Breast epithelium (tissue), 4 donors: ENCODE data around the gene DNAJC22. TPM values are rescaled to one million over a fixed set of nuclear protein-coding genes. Genes with fewer than 3 reads are reported as not detected.
"Not testable (repeated sequence)": the region's sequence is repeated elsewhere in the genome, so short reads cannot be mapped to it uniquely, and the experiment has no call there.

ENCODE experiments used
- DNase-seq, 2 donors: peaks; one replicate each; pipeline ENCODE4 v3.0.0-alpha.2; 2019; ENCODE audit warnings: low spot score in 2 of 2
- H3K27ac ChIP-seq, 2 donors: fragments of 200-600 bp; sonication (generic) in 1 of 2; one replicate each; pipeline ENCODE4 v1.5.1; 2016 to 2019; ENCODE audit warnings: mild to moderate bottlenecking in 1 of 2
- H3K27me3 ChIP-seq, 2 donors: fragments of 200-600 bp; sonication (generic) in 1 of 2; one replicate each; pipeline versions ENCODE4 v1.5.1 to v1.6.0; 2017 to 2019; ENCODE audit warnings: control low read depth in 1 of 2, mild to moderate bottlenecking in 1 of 2
- H3K36me3 ChIP-seq: fragments of 200-600 bp; one replicate; pipeline ENCODE4 v1.5.1; 2019
- H3K4me1 ChIP-seq, 2 donors: fragments of 200-600 bp; sonication (generic); one replicate each; pipeline ENCODE4 v1.5.1; 2016 to 2019; ENCODE audit warnings: control low read depth in 1 of 2
- H3K4me3 ChIP-seq, 3 donors: fragments of 200-600 bp; sonication (generic); 1 replicate in 2 of 3; 2 replicates in 1 of 3; pipeline ENCODE4 v1.5.1; 2016 to 2019; ENCODE audit warnings: mild to moderate bottlenecking in 3 of 3, moderate library complexity in 2 of 3
- H3K9me3 ChIP-seq, 2 donors: fragments of 200-600 bp; sonication (generic) in 1 of 2; one replicate each; pipeline ENCODE4 v1.5.1; 2016 to 2019; ENCODE audit warnings: control low read depth in 1 of 2
- POLR2A ChIP-seq: fragments of 450-650 bp; IDR thresholded peaks from one replicate; pipeline ENCODE4 v1.6.1; 2016; ENCODE audit warnings: antibody characterized with exemption, mild to moderate bottlenecking, moderate library complexity
- POLR2AphosphoS5 ChIP-seq, 3 donors: sonication (generic); formaldehyde crosslinking; IDR thresholded peaks; one replicate each; pipeline ENCODE4 v1.6.1; 2017; ENCODE audit warnings: antibody characterized with exemption in 3 of 3
- intact Hi-C: fragments of 100-400 bp; cut with DNase I; formaldehyde crosslinking; loops from one replicate; pipeline ENCODE4 v1.15.1; 2023; ENCODE audit warnings: low total_unique reads
- total RNA-seq, 3 donors: library from RNA; depleted of rRNA; stranded (reverse); fragments of >200 nt; gene quantifications; one replicate each; pipeline ENCODE4 v1.1.0, GENCODE V29; 2016
- TF ChIP-seq, protein P1 (sequence below), 3 donors: fragments of 450-650 bp; IDR thresholded peaks; one replicate each; pipeline ENCODE4 v1.5.1; 2016 to 2017; ENCODE audit warnings: antibody characterized with exemption in 3 of 3, mild to moderate bottlenecking in 3 of 3, moderate library complexity in 3 of 3

The DNAJC22 gene
- total RNA-seq, 3 donors from 2014 or later, result 3.6 to 5.0 TPM; not detected in 1

GRCh38 chr12:49305762-49306510 lies 40.8 kb upstream of the DNAJC22 start:
- intact Hi-C loops, result no loop called here
- Histone ChIP-seq H3K4me1 (no peaks in the 10 kb centered on the region), H3K27me3 (peaks cover 0 to 6% of the 10 kb centered on the region in 2 donors), H3K4me3 (no peak overlapping the region), H3K9me3 (no peaks in the 10 kb centered on the region), H3K27ac (no peak overlapping the region), H3K36me3 (no peaks in the 10 kb centered on the region)
- no peak for DNase-seq
- TF ChIP-seq POLR2AphosphoS5 (IDR thresholded peaks at IDR 0.05), result no peak
- TF ChIP-seq, protein P1, sequence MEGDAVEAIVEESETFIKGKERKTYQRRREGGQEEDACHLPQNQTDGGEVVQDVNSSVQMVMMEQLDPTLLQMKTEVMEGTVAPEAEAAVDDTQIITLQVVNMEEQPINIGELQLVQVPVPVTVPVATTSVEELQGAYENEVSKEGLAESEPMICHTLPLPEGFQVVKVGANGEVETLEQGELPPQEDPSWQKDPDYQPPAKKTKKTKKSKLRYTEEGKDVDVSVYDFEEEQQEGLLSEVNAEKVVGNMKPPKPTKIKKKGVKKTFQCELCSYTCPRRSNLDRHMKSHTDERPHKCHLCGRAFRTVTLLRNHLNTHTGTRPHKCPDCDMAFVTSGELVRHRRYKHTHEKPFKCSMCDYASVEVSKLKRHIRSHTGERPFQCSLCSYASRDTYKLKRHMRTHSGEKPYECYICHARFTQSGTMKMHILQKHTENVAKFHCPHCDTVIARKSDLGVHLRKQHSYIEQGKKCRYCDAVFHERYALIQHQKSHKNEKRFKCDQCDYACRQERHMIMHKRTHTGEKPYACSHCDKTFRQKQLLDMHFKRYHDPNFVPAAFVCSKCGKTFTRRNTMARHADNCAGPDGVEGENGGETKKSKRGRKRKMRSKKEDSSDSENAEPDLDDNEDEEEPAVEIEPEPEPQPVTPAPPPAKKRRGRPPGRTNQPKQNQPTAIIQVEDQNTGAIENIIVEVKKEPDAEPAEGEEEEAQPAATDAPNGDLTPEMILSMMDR (IDR thresholded peaks at IDR 0.05), result no peak
- TF ChIP-seq POLR2A, result no peak

DNA sequence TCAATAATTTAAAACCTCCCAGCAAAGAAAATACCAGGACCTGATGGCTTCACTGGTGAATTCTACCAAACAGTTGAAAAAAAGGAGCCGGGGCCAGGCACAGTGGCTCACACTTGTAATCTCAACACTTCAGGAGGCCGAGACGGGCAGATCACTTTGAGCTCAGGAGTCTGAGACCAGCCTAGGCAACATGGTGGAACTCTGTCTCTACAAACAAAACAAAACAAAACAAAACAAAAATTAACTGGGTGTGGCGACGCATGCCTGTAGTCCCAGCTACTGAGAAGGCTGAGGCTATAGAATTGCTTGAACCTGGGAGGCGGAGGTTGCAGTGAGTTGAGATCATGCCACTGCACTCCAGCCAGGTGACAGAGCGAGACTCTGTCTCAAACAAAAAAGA lies 37.3 kb upstream of the DNAJC22 start:
- H3K4me3 ChIP-seq, result no peak overlapping the region
- peaks cover 0 to 3% of the 10 kb centered on the region in 2 donors for H3K27me3 ChIP-seq
- H3K36me3 ChIP-seq, result no peaks in the 10 kb centered on the region
- no peaks in the 10 kb centered on the region for H3K4me1 ChIP-seq
- TF ChIP-seq, protein P1 (IDR thresholded peaks at IDR 0.05), result no peak
- TF ChIP-seq POLR2A (no peak), POLR2AphosphoS5 (IDR thresholded peaks at IDR 0.05) (no peak)
- DNase-seq, result no peak
- no peaks in the 10 kb centered on the region for H3K9me3 ChIP-seq
- intact Hi-C loops, result no loop called here
- no peak overlapping the region for H3K27ac ChIP-seq

DNA sequence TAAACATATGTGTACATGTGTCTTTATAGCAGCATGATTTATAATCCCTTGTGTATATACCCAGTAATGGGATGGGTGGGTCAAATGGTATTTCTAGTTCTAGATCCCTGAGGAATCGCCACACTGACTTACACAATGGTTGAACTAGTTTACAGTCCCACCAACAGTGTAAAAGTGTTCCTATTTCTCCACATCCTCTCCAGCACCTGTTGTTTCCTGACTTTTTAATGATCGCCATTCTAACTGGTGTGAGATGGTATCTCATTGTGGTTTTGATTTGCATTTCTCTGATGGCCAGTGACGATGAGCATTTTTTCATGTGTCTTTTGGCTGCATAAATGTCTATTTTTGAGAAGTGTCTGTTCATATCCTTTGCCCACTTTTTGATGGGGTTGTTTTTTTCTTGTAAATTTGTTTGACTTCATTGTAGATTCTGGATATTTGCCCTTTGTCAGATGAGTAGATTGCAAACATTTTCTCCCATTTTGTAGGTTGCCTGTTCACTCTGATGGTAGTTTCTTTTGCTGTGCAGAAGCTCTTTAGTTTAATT lies 36.2 kb upstream of the DNAJC22 start:
- DNase-seq, H3K4me1 ChIP-seq, H3K36me3 ChIP-seq, H3K27ac ChIP-seq, H3K9me3 ChIP-seq, H3K27me3 ChIP-seq, intact Hi-C loops, H3K4me3 ChIP-seq: not testable (repeated sequence)

DNA sequence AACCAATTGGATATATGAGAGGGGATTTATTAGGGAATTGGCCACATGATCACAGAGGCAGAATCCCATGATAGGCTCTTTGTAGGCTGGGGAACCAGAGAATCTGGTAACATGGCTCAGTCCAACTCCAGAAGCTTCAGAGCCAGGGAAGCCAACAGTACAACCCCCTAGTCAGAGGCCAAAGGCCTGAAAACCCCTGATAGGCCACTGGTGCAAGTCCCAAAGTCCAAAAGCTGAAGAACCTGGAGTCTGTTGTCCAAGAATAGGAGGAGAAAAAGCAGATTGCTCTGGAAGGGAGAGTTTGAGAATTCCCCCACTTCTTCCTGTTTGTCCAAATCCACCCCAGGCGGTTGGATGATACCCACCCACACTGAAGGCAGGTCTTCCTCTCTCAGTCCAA lies 31.9 kb upstream of the DNAJC22 start:
- H3K4me1 ChIP-seq, result no peaks in the 10 kb centered on the region
- no peaks in the 10 kb centered on the region for H3K27me3 ChIP-seq
- intact Hi-C loops, result no loop called here
- no peak overlapping the region for H3K4me3 ChIP-seq
- H3K36me3 ChIP-seq, result no peaks in the 10 kb centered on the region
- H3K9me3 ChIP-seq, result no peaks in the 10 kb centered on the region
- TF ChIP-seq POLR2AphosphoS5 (IDR thresholded peaks at IDR 0.05) (no peak), POLR2A (no peak)
- TF ChIP-seq, protein P1 (IDR thresholded peaks at IDR 0.05), result no peak
- no peak overlapping the region for H3K27ac ChIP-seq
- no peak for DNase-seq

DNA sequence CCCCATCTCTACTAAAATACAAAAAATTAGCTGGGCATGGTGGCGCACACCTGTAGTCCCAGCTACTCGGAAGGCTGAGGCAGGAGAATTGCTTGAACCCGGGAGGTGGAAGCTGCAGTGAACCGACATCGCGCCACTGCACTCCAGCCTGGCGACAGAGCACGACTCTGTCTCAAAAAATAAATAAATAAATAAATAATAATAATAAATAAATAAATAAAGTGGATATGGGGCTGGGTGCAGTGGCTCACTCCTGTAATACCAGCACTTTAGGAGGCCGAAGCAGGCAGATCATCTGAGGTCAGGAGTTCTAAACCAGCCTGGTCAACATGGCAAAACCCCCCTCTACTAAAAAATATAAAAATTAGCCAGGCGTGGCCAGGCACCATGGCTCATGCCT lies 29.6 kb upstream of the DNAJC22 start:
- H3K27me3 ChIP-seq, H3K36me3 ChIP-seq, H3K9me3 ChIP-seq, intact Hi-C loops, H3K4me1 ChIP-seq, H3K27ac ChIP-seq, DNase-seq, H3K4me3 ChIP-seq: not testable (repeated sequence)

GRCh38 chr12:49320411-49321103 lies 26.1 kb upstream of the DNAJC22 start:
- H3K36me3 ChIP-seq, H3K4me3 ChIP-seq, H3K4me1 ChIP-seq, intact Hi-C loops, DNase-seq, H3K27ac ChIP-seq, H3K27me3 ChIP-seq, H3K9me3 ChIP-seq: not testable (repeated sequence)
